Loucy (cell line): ENCODE measurements around the gene NAT8L.

Experiments
- H2AFZ ChIP-seq: fragments of 200-600 bp; sonication (generic); 2 replicates; pipeline ENCODE4 v1.6.0; 2016; ENCODE audit warnings: antibody characterized with exemption, mild to moderate bottlenecking, low read length, moderate library complexity
- H3F3A ChIP-seq: fragments of 200-600 bp; 2 replicates; pipeline ENCODE4 v1.6.0; 2016; ENCODE audit warnings: antibody characterized with exemption, low read depth, mild to moderate bottlenecking
- H3K27me3 ChIP-seq: fragments of 200-600 bp; sonication (generic); 2 replicates; pipeline ENCODE4 v1.6.1; 2014; ENCODE audit warnings: low read length, mild to moderate bottlenecking; ENCODE audit not compliant: insufficient read depth, poor library complexity, severe bottlenecking
- H3K36me3 ChIP-seq: fragments of 200-600 bp; sonication (generic); 2 replicates; pipeline ENCODE4 v1.6.1; 2016; ENCODE audit warnings: low read length; ENCODE audit not compliant: insufficient read depth
- H3K4me1 ChIP-seq: fragments of 200-600 bp; sonication (generic); 2 replicates; pipeline ENCODE4 v1.5.1; 2014; ENCODE audit warnings: low read length, mild to moderate bottlenecking; ENCODE audit not compliant: insufficient read depth, poor library complexity, severe bottlenecking
- H3K4me2 ChIP-seq: fragments of 200-600 bp; sonication (generic); 2 replicates; pipeline ENCODE4 v1.6.0; 2014; ENCODE audit warnings: antibody characterized with exemption, low read length, low read depth, mild to moderate bottlenecking; ENCODE audit not compliant: poor library complexity, severe bottlenecking
- H3K4me3 ChIP-seq: fragments of 200-600 bp; sonication (generic); 2 replicates; pipeline ENCODE4 v1.5.1; 2014; ENCODE audit warnings: low read length, mild to moderate bottlenecking, mixed read lengths; ENCODE audit not compliant: poor library complexity, severe bottlenecking
- H3K79me2 ChIP-seq: fragments of 200-600 bp; sonication (generic); 2 replicates; pipeline ENCODE4 v1.6.1; 2014; ENCODE audit warnings: low read length; ENCODE audit not compliant: insufficient read depth
- H3K9ac ChIP-seq: fragments of 200-600 bp; sonication (generic); 2 replicates; pipeline ENCODE4 v1.6.0; 2014; ENCODE audit warnings: mild to moderate bottlenecking, low read depth, low read length, moderate library complexity; ENCODE audit not compliant: poor library complexity, severe bottlenecking
- H3K9me2 ChIP-seq: fragments of 200-600 bp; sonication (generic); replicated peaks from 2 replicates; pipeline ENCODE4 v1.6.1; 2016; ENCODE audit warnings: low read depth, low read length, mixed read lengths
- H3K9me3 ChIP-seq: fragments of 200-600 bp; sonication (generic); 2 replicates; pipeline ENCODE4 v1.6.1; 2014; ENCODE audit warnings: mild to moderate bottlenecking, antibody characterized with exemption, low read length, low read depth; ENCODE audit not compliant: insufficient read depth
- H4K20me1 ChIP-seq: fragments of 200-600 bp; sonication (generic); 2 replicates; pipeline ENCODE4 v1.6.0; 2014; ENCODE audit warnings: antibody characterized with exemption, low read length, mild to moderate bottlenecking; ENCODE audit not compliant: insufficient read depth, poor library complexity, severe bottlenecking
- CTCF ChIP-seq: fragments of 200-600 bp; sonication (generic); conservative IDR thresholded peaks from 2 replicates; pipeline ENCODE4 v1.5.1; 2014; ENCODE audit warnings: mild to moderate bottlenecking, antibody characterized with exemption, low read length
- EZH2phosphoT487 ChIP-seq: fragments of 200-600 bp; IDR thresholded peaks from 2 replicates; pipeline ENCODE4 v1.6.1; 2018; ENCODE audit warnings: antibody characterized with exemption, mild to moderate bottlenecking, moderate library complexity, borderline replicate concordance

NAT8L gene

DNA sequence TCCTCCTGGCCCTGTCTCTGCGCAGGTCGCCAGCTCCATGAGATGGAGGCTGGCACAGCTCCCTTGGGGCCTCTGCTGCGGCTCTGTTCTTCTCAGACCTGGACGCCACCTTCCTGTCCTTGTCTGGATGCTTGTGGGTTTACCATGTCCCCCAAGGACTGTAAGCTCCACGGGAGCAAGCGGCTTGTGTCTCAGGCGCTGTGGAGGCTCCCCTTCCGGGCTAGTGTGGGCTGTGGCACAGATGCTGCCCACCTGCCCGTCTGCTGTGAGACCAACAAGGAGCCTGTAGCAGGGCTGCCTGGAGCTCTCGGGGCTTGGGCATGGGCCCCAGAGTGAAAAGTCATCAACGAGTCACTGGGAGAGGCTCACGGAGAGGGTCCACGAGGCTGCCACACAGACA lies 25.2 kb downstream of the NAT8L start:
- Histone ChIP-seq H3K36me3 (no peaks in the 10 kb centered on the region), H3K79me2 (no peaks in the 10 kb centered on the region), H3K9me2 (no peaks in the 10 kb centered on the region), H3K4me2 (no peak overlapping the region), H4K20me1 (no peaks in the 10 kb centered on the region), H3K4me1 (no peaks in the 10 kb centered on the region), H3K27me3 (no peaks in the 10 kb centered on the region), H3K4me3 (no peak overlapping the region), H3F3A (no peaks in the 10 kb centered on the region), H3K9ac (no peak overlapping the region), H2AFZ (no peak overlapping the region), H3K9me3 (no peaks in the 10 kb centered on the region)
- TF ChIP-seq CTCF (no peak), EZH2phosphoT487 (no peak)

GRCh38 chr4:2085496-2085901 lies 26.4 kb downstream of the NAT8L start:
- no peak overlapping the region for H2AFZ ChIP-seq
- no peaks in the 10 kb centered on the region for H3F3A ChIP-seq
- H4K20me1 ChIP-seq: no peaks in the 10 kb centered on the region
- no peaks in the 10 kb centered on the region for H3K9me2 ChIP-seq
- no peaks in the 10 kb centered on the region for H3K9me3 ChIP-seq
- no peak overlapping the region for H3K9ac ChIP-seq
- no peaks in the 10 kb centered on the region for H3K4me1 ChIP-seq
- no peak overlapping the region for H3K4me2 ChIP-seq
- H3K27me3 ChIP-seq: no peaks in the 10 kb centered on the region
- no peak overlapping the region for H3K4me3 ChIP-seq
- no peaks in the 10 kb centered on the region for H3K36me3 ChIP-seq
- no peaks in the 10 kb centered on the region for H3K79me2 ChIP-seq
- TF ChIP-seq CTCF (no peak), EZH2phosphoT487 (no peak)

DNA sequence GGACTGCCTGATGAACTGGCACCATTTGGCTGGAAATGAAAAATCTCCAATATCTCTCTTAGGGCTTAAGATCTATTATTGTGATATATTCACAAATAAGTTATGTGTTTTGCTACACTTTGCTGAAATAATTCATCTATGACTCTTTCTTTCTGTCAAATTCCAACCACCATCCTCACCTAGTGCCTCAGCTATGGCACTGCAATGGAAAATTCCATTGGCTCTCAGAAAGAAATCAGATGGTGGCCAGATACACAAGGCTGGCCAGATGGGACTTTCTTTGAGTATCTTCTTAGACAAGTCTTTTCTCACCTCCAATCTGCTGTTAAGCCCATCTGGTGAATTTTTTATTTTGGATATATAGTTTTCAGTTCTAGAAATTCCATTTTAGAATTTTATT lies 28.0 kb downstream of the NAT8L start:
- Histone ChIP-seq H3F3A (no peaks in the 10 kb centered on the region), H3K4me3 (no peak overlapping the region)

More for the DNA sequence above, 28.0 kb downstream of the NAT8L start:
- Histone ChIP-seq H3K4me1 (no peaks in the 10 kb centered on the region), H4K20me1 (no peaks in the 10 kb centered on the region), H3K4me2 (no peak overlapping the region), H3K27me3 (no peaks in the 10 kb centered on the region), H3K36me3 (no peaks in the 10 kb centered on the region), H3K9me2 (no peaks in the 10 kb centered on the region), H3K9ac (no peak overlapping the region), H2AFZ (no peak overlapping the region), H3K9me3 (no peaks in the 10 kb centered on the region), H3K79me2 (no peaks in the 10 kb centered on the region)
- TF ChIP-seq CTCF: no peak
- no peak for TF ChIP-seq EZH2phosphoT487
